Measurements from ENCODE around the gene NBEA.

Gene NBEA

GRCh38 chr13:35629026-35629425 is 687.0 kb downstream of the NBEA start:
- no peak for TF ChIP-seq CTCF (IDR thresholded peaks at IDR 0.05; ENCODE audit: control insufficient read depth, insufficient read depth, low read depth, low read length, missing control alignments)
- H3K4me3 ChIP-seq (ENCODE audit: control insufficient read depth, low read depth, low read length) = no peak overlapping the region
- no peak for DNase-seq (ENCODE audit: low read depth)

GRCh38 chr13:35630551-35631275 is 688.6 kb downstream of the NBEA start:
- peak; percentile 32 for DNase-seq (ENCODE audit: low read depth)
- H3K4me3 ChIP-seq (ENCODE audit: control insufficient read depth, low read depth, low read length) = no peak overlapping the region
- TF ChIP-seq CTCF (IDR thresholded peaks at IDR 0.05; ENCODE audit: control insufficient read depth, insufficient read depth, low read depth, low read length, missing control alignments) = peak; percentile 84

GRCh38 chr13:35631666-35632065 is 689.6 kb downstream of the NBEA start:
- no peak overlapping the region for H3K4me3 ChIP-seq (ENCODE audit: control insufficient read depth, low read depth, low read length)
- TF ChIP-seq CTCF (IDR thresholded peaks at IDR 0.05; ENCODE audit: control insufficient read depth, insufficient read depth, low read depth, low read length, missing control alignments) = no peak
- no peak for DNase-seq (ENCODE audit: low read depth)

GRCh38 chr13:35643625-35644024 is 701.6 kb downstream of the NBEA start:
- H3K4me3 ChIP-seq (ENCODE audit: control insufficient read depth, low read depth, low read length) = no peak overlapping the region
- no peak for TF ChIP-seq CTCF (IDR thresholded peaks at IDR 0.05; ENCODE audit: control insufficient read depth, insufficient read depth, low read depth, low read length, missing control alignments)
- DNase-seq (ENCODE audit: low read depth) = no peak

- H3K4me3 ChIP-seq (ENCODE audit: control insufficient read depth, low read depth, low read length) = no peak overlapping the region
- no peak for TF ChIP-seq CTCF (IDR thresholded peaks at IDR 0.05; ENCODE audit: control insufficient read depth, insufficient read depth, low read depth, low read length, missing control alignments)
- no peak for DNase-seq (ENCODE audit: low read depth)
Observed at GRCh38 chr13:35646056-35646774, 704.1 kb downstream of the NBEA start.

GRCh38 chr13:35648201-35648600 is 706.1 kb downstream of the NBEA start:
- no peak overlapping the region for H3K4me3 ChIP-seq (ENCODE audit: control insufficient read depth, low read depth, low read length)
- no peak for TF ChIP-seq CTCF (IDR thresholded peaks at IDR 0.05; ENCODE audit: control insufficient read depth, insufficient read depth, low read depth, low read length, missing control alignments)
- no peak for DNase-seq (ENCODE audit: low read depth)

Data from AG09309 (cell line).